Measurements from ENCODE around the gene ING5.
A peak's percentile ranks its signal among the peaks of the same experiment; 100 is the strongest.

ING5 gene

DNA sequence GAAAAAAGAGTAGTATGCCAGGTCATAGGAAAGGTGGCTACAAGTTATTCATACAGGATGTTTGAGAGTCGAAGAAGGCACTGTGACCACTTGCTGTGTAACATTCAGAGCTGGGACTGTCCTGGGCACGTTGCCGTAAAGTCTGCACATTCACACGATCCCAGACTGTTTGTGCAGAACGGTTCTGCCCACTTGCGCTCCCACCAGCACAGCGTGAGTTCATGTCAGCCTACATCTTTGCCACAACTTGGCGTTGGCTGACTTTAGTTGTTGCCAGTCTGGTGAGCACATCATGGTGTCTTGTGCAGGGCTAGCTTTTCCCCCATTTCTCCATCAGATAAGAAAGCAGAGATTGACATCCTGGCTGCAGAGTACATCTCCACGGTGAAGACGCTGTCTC is 7.0 kb downstream of the ING5 start:
- FAIRE-seq (no peak), DNase-seq (ENCODE audit: insufficient read length, low spot score) (no peak)
- TF ChIP-seq, protein P1, sequence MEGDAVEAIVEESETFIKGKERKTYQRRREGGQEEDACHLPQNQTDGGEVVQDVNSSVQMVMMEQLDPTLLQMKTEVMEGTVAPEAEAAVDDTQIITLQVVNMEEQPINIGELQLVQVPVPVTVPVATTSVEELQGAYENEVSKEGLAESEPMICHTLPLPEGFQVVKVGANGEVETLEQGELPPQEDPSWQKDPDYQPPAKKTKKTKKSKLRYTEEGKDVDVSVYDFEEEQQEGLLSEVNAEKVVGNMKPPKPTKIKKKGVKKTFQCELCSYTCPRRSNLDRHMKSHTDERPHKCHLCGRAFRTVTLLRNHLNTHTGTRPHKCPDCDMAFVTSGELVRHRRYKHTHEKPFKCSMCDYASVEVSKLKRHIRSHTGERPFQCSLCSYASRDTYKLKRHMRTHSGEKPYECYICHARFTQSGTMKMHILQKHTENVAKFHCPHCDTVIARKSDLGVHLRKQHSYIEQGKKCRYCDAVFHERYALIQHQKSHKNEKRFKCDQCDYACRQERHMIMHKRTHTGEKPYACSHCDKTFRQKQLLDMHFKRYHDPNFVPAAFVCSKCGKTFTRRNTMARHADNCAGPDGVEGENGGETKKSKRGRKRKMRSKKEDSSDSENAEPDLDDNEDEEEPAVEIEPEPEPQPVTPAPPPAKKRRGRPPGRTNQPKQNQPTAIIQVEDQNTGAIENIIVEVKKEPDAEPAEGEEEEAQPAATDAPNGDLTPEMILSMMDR (IDR thresholded peaks at IDR 0.05; ENCODE audit: insufficient read depth, missing control alignments) = no peak

DNA sequence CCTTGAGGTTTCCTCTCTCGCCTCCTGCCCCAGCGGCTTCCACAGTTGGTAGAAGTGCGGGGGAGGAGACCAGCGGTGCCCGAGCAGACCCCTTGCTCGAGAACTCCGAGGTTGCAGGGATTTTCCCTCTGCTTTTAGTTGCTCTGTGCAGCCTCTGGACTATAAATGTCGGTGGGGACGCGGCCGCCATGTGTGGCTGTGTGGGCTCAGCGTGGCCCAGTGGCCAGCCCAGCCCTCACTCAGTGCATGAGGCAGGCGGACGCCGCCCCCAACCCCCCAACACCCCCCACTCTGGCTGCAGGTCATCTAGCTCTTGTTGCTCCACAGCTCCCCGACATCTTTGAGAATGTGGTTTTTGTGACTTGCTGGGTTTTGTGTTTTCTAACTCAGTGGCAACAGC is 17.3 kb downstream of the ING5 start:
- DNase-seq (ENCODE audit: insufficient read length, low spot score) (no peak), FAIRE-seq (no peak)
- TF ChIP-seq, protein P1 (IDR thresholded peaks at IDR 0.05; ENCODE audit: insufficient read depth, missing control alignments) = no peak

DNA sequence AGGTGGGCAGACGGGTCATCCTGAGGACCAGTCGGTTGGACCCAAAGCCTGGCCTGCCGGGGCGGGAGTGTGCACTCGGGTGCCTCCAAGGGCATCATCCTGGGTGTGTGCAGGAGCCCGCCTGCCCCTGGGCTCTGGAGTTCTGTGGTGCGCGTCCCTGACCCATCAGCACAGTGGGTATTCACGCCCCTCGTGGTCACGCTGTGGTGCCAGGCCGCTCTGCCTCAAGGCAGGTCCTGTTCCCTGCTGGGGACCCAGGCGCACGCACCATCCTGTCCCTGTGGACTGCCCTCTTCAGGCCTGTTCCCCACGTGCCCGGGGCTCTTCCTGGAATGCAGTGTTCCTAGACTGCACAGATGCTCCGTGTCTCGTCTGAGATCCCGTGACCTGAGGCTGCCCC is 18.3 kb downstream of the ING5 start:
- DNase-seq (ENCODE audit: insufficient read length, low spot score) (peak; percentile 10), FAIRE-seq (no peak)
- TF ChIP-seq, protein P1 (IDR thresholded peaks at IDR 0.05; ENCODE audit: insufficient read depth, missing control alignments) = no peak

DNA sequence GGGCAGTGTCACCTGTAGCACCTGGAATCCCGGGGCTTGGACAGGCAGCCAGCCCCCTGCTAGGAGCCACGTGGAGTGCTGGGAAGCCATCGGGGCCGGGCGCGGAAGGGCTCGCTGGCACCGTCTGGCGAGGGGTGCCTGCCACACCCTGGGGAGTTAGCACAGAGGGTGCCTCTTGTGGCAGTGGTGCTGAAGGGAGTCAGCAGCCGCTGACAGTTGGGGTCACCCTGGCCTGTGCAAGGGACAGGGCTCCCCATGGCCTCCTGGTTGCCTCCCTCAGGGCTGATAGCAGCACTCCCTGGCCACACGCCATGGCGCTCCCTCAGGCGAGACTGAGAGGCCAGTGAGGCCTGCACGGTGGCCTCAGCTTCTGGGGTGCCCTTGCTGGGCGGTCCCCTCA is 18.7 kb downstream of the ING5 start:
- TF ChIP-seq, protein P1 (IDR thresholded peaks at IDR 0.05; ENCODE audit: insufficient read depth, missing control alignments) = no peak
- DNase-seq (ENCODE audit: insufficient read length, low spot score) (peak; percentile 10), FAIRE-seq (no peak)

DNA sequence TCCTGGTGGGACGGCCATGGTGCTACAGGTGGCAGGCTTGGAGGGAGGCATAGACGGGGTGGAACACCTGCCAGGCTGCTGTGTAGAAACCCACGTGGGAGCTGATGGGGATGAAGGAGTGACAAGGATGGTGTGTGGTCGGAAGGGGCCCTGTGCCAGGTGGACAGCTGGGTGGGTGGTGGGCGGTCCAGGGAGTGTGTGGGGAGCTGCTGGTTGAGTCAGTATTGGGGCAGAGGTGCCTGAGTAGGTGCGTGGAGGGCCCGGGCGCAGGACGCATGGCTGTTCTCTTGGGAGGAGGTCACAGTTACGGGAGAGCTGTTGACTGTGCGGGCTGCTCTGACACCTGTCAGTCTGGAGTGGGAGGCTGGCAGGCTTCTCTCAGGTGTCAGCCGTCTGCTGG is 20.0 kb downstream of the ING5 start:
- FAIRE-seq (no peak), DNase-seq (ENCODE audit: insufficient read length, low spot score) (no peak)
- TF ChIP-seq, protein P1 (IDR thresholded peaks at IDR 0.05; ENCODE audit: insufficient read depth, missing control alignments) = no peak

DNA sequence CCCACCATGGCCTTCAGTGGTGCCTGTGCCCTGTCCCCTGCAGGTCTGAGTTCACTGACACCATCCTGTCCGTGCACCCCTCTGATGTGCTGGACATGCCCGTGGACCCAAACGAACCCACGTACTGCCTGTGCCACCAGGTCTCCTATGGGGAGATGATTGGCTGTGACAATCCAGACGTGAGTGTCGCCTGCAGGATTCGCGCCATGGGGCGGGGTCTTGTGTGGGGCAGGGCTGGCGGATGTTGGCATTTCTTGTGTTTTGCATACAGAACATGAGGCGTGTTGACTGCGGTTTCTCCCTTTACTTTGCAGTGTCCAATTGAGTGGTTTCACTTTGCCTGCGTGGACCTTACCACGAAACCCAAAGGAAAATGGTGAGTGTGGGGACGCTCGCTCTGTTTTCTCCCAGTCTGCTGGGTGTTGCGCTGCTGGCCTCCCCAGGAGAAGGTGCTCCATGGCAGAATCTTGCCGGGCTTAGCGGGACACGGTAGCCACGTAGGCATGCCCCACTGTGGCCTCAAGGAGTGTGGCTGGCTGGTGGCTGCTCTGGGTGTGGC is 21.1 kb downstream of the ING5 start:
- peak; percentile 12 for DNase-seq (ENCODE audit: insufficient read length, low spot score)
- TF ChIP-seq, protein P1 (IDR thresholded peaks at IDR 0.05; ENCODE audit: insufficient read depth, missing control alignments) = no peak
- FAIRE-seq = no peak

DNA sequence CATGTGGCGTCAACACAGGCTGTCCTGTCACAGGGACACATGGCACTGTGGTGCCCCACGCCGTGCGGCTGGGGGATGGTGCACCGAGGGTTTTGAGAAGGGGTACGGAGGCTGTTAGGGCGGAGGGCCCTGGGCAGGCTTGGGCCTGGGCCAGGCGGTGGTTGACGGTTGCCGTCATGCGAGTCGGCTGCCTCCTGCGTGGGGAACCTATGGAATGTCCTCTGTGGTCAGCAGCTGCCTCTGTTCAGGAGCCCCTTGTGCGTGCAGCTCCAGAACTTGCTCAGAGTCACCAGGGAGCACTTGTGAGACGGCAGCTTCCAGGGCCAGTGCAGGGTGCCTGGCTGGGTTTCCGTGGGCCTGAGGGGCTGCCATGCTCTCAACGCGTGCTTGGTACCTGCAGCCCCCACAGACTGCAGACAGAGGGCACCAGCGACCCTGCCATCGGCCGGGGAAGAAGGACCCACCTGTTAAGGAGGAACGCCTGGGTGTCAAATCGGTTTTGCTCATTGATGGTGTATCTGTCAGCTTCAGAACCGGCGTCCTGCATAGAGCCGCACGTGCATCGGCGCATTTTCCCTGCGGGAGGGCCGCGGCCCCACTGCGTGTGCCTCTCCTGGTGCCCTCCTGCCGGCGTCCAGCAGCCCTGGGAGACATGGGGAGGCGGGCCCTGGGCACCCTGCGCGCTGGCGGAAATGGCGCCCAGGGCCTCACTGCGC is 22.6 kb downstream of the ING5 start:
- DNase-seq (ENCODE audit: insufficient read length, low spot score) = peak; percentile 49
- no peak for FAIRE-seq
- TF ChIP-seq, protein P1 (IDR thresholded peaks at IDR 0.05; ENCODE audit: insufficient read depth, missing control alignments) = peak; percentile 26

All from D721Med (cell line).